CD4-positive, alpha-beta T cell treated with Interleukin-2 at 100 ng/mL for 4 hours (primary cell): ENCODE data around the gene RGS14.

Experiments used
- DNase-seq: peaks from one replicate; pipeline ENCODE4 v3.0.0-alpha.2; 2020; ENCODE audit warnings: low spot score

The RGS14 gene

GRCh38 chr5:177382423-177383029 is 24.8 kb downstream of the RGS14 start:
- no peak for DNase-seq

DNA sequence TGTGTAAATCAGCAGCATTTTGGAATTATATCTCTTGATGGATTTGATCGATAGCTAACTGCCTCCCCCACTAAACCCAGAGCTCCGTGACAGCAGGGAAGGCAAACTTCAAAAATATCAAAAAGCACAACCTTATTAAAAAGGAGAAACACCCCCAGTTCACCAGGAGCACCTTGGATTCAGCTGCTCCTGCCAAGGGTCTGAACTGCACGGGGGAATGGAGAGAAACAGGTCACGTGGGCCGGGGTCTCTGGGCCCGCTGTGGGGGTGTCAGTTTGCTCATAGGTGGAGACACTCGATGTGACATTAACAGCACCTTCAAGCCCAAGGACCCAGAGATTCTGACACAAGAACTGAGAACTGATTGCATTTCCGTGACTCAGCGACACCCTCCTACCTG is 25.5 kb downstream of the RGS14 start:
- no peak for DNase-seq

- no peak for DNase-seq
These were observed 26.4 kb downstream of the RGS14 start, which contains the start of gene SLC34A1 for GRCh38 chr5:177384134-177384533. Gene SLC34A1 (plus strand): TSS chr5:177384434. CDS start chr5:177385742, 1,308 bp downstream.

DNA sequence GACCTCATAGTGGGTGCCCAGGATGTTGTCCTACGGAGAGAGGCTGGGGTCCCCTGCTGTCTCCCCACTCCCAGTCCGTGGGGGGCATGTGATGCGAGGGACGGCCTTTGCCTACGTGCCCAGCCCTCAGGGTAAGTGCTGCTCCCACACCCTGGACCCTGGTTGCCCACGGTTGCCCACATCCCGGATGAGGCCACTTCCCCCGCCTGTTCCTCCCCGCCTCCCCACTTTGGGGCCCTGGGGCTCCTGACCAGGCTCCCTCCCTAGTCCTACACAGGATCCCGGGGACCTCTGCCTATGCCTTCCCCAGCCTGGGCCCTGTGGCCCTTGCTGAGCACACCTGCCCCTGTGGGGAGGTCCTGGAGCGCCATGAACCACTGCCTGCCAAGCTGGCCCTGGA is 28.0 kb downstream of the RGS14 start:
- no peak for DNase-seq

GRCh38 chr5:177386542-177386941 is 28.8 kb downstream of the RGS14 start:
- no peak for DNase-seq

- DNase-seq, result no peak
These were observed 29.7 kb downstream of the RGS14 start for GRCh38 chr5:177387405-177387804.

DNA sequence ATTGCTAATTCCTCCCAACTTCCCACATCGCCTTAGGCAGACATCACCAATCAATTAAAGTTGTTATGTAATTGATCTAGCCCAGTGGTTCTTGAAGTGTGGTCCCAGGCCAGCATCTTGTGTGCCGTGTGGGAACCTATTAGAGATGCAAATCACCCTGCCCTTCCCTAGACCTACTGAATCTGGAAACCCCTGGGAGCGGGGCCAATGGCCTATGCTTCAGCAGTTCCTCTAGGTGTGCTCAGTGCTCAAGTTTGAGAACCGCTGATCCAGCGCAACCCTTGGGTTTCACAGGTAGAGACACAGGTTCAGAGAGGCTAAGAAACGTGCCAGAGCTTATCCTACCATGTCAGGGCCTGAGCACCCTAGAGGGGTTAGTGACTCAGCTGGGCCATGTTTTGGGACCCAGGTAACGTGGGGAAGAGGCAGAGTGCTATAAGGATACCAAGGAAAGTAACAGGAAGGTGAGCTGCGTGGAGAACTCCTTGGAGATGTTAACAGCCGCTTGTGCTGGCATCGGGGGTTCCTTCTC is 30.9 kb downstream of the RGS14 start:
- DNase-seq, result no peak

- peak; percentile 87 for DNase-seq
These were observed 31.8 kb downstream of the RGS14 start for GRCh38 chr5:177389241-177390169.

- peak; percentile 92 for DNase-seq
These were observed 32.9 kb downstream of the RGS14 start for GRCh38 chr5:177390363-177391300.

GRCh38 chr5:177392765-177393164 is 35.0 kb downstream of the RGS14 start:
- DNase-seq, result no peak

GRCh38 chr5:177393206-177393765 is 35.6 kb downstream of the RGS14 start:
- no peak for DNase-seq

GRCh38 chr5:177393990-177394389 is 36.3 kb downstream of the RGS14 start:
- no peak for DNase-seq

- no peak for DNase-seq
These were observed 38.4 kb downstream of the RGS14 start for GRCh38 chr5:177396078-177396477.

GRCh38 chr5:177396807-177397206 is 39.1 kb downstream of the RGS14 start:
- no peak for DNase-seq

DNA sequence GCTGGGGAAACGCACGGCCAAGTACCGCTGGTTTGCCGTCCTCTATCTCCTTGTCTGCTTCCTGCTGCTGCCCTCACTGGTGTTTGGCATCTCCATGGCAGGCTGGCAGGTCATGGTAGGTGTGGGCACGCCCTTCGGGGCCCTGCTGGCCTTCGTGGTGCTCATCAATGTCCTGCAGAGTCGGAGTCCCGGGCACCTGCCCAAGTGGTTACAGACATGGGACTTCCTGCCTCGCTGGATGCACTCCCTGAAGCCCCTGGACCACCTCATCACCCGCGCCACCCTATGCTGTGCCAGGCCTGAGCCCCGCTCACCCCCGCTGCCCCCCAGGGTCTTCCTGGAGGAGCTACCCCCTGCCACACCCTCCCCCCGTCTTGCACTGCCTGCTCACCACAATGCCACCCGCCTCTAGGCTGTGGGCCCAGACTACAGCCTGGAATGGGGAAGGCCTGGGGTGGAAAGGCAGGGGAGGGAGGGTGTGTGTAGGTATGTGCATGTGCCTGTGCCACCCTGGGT is 40.2 kb downstream of the RGS14 start:
- DNase-seq, result no peak

DNA sequence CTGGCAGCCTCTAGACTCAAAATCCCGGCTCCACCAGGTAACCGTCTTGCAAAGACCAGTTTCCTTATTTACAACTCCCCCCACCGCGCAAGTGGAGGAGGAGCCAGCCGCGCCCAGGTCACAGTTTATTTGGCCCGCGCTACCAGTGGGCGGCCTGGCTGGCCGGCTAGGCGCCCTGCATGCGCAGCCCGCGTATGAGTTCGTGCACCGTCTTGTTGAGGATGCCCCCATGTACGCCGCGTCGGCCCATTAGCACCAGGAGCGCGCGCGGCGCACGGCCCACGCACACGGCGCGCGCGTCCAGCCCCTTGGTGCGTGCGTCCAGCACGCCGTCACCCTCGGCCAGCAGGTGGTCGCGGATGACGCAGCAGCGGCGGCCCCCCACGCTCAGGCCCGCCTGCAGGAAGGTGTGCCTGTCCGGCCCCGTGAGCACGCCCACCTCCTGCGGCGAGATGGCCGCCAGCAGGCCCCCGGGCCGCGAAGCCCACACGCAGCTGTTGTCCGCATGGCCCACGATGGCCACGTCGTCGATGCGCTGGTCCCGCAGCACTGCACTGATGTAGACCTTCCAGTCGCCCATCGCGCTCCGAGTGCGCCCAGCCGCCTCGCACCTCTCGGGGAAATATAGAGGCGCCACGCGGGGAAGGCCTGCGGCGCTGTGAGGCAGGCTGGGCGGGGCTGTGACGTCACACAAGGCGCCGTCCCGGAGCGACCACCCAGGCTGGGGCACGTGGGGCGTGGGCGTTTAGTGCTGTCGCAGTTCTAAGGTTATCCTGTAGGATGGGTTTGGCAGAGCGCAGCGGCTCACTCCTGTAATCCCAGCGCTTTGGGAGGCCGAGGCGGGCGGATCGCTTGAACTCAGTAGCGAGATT is 42.5 kb downstream of the RGS14 start, which contains the start of gene PFN3:
Gene PFN3, minus strand, starts transcription at position 665 of the 872 bp plus-strand sequence. Its CDS starts 85 bp downstream, at position 580.
- DNase-seq, result no peak

GRCh38 chr5:177402271-177403043 is 44.7 kb downstream of the RGS14 start:
- DNase-seq, result peak; percentile 72

DNA sequence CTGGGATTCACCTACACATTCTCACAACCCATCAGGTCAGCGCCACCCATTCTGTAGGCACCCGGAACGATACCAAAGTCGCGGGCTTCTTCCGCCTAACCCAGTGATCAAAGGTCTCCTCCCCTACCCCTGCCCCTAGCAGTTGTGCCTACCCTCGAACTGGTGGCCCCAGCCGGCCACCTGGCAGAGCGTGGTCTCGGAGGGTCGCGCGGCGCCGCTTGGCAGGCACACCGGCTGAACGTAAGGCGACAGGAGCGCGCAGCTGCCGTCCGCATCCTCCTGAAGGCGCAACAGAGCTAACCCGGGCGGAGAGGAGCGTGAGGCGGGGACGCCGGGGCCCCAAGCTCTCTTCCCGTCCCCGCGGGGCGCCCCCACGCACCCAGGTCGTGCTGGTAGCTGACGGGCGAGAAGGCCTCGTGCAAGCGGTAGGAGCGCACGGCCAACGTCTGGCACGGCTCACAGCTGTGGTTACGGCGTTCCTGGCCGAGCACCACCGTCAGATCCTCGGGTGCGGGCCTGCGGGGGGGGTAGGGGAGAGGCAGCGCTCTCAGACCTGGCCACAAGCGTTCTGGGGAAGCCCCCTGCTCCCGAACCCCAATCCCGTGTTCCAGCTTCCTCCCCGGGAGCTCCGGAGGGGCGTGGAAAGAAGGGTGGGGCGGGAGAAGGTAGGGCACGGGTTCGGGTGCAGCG is 45.5 kb downstream of the RGS14 start:
- DNase-seq, result peak; percentile 43
